HG03196 (cell line): ENCODE data around the gene MGAT5B.
A peak's percentile ranks its signal among the peaks of the same experiment; 100 is the strongest.
"Not testable (repeated sequence)": the region's sequence is repeated elsewhere in the genome, so short reads cannot be mapped to it uniquely, and the experiment has no call there.

Experiments used
- ATAC-seq: cut with Tn5 transposase; IDR thresholded peaks from one replicate; pipeline ENCODE4 v1.9.1; 2021; ENCODE audit not compliant: unreplicated experiment

Gene MGAT5B

GRCh38 chr17:76868176-76868668 is at the start of gene MGAT5B:
MGAT5B (plus strand) TSS chr17:76868404; CDS start chr17:76869030, 626 bp downstream.
- peak; percentile 61 for ATAC-seq

GRCh38 chr17:76820039-76820438 is 48.2 kb upstream of the MGAT5B start:
- no peak for ATAC-seq

DNA sequence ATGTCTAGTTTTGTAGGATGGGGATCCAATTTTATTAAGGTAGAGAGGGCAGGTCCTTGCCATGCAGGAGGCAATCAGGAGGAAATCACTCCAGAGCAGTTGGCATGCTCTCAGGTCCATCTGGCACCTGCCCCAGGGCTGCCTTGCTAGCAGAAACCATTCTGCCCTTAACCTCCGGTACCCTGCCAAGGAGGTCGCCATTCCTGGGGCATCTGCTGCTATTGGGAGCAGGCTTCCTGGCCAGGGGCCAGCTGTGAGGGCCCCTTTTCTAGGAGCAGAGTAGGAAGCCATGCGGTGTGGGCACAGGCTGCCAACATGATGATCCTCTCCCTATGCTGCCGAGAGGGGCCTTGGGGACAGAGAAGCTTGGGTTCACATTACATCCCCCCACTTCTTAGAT is 47.6 kb upstream of the MGAT5B start:
- no peak for ATAC-seq

- ATAC-seq = no peak
Measured at GRCh38 chr17:76822184-76822778, 45.9 kb upstream of the MGAT5B start.

DNA sequence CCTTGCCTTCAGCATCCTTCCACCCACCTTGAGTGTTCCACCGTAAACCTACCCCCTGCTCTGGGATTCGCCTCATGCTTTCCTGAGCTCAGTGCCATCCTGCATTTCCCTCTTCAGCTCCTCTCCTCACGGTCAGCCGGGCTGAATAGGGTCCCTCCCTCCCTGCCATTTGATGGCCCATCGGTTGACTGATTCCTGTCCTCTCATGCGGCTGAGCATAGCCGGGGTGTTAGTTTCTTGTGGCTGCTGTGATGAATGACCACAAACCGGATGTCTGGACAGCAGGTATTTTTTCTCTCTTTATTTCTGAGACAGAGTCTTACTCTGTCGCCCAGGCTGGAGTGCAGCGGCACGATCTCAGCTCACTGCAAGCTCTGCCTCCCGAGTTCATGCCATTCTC is 44.1 kb upstream of the MGAT5B start:
- ATAC-seq = no peak

DNA sequence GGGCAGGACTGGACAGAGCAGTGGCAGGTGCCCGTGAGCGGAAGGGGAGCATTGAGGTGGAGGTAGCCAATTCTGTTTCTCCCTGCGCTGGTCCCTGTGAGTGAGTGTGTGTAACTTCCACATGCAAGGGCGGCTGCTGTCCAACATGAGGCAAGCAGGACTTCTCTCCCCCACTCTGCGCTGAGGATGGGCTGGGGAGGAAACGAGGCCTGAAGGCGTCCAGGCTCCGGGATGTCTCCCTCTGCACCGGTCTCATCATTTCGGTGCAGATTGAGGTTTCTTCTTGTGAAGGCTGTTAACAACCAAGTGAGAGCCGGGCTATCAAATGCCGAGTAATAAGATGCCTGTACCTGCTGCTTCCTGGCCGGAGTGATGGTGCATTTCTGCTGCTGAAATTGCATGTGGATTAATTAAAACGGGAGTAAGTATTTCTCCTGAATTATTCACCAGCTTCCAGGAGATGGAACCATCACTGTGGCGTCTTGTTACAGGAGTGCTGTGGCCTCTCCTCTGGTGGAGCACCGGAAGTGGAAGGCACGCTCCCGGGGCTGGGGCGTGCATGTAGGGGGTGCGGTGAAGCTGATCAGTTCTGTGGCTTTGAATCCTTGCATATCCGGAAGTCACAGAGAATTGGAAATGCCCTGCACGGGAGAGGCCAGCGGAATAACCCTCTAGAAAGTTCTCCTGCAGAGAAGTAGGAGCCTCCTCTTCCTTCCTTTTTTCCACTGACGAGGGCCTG is 41.7 kb upstream of the MGAT5B start:
- no peak for ATAC-seq

GRCh38 chr17:76827736-76828135 is 40.5 kb upstream of the MGAT5B start:
- ATAC-seq = no peak

DNA sequence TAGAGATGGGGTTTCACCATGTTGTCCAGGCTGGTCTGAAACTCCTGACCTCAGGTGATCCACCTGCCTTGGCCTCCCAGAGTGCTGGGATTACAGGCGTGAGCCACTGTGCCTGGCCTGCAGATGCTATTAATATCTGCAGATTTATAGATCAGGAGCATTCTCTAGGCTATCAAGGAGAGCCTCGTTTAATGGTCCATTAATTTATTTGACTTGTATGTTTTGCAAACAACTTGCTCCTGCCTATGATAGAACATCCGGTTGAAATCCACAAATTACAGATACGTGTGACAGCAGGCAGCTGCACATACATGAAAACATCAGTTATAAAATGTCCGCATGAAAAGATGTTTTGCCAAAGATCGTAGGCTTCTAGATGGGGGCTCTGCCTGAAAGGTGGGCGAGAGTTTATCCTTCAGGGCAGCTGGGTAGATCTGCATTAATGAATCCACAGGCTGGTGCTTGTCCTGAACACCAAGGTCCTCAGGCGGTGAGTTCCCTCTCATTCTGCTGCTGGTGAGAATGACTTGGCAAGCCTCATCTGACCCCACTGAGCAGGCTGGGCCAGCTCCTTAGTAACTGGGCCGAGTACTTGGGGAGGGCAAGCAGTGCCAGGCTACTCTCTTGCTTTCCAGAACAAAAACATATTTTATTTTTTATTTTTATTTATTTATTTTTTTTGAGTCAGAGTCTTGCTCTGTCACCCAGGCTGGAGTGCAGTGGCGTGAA is 37.1 kb upstream of the MGAT5B start:
- no peak for ATAC-seq

DNA sequence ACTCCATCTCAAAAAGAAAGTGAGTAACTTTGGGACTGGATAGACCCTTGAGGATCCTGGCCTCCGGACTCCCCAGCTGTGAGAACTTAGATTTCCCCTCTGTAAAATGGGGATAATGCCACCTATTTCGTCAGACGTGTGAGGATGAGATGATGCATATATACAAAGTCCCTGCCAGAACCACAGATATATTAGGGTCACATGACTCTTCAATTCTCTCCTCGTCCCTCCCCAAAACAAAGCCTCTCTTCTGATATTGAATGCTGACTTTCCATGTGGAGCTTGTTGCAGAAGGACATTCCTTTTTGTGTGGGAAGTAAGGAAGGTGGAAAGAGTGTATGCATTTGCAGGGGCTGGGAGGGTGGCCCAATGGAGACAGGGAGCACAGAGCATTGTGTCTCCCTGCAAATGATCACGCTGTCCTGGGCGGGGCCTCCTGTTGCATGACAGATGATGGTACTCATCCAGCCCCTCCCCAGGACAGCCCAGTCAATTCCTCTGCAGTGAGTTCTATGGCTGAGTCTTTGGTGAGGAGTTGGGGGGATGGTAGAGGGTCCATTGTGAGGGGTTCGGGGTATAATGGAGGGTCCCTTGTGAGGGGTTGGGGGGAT is 35.1 kb upstream of the MGAT5B start:
- no peak for ATAC-seq

GRCh38 chr17:76833747-76834146 is 34.5 kb upstream of the MGAT5B start:
- no peak for ATAC-seq

DNA sequence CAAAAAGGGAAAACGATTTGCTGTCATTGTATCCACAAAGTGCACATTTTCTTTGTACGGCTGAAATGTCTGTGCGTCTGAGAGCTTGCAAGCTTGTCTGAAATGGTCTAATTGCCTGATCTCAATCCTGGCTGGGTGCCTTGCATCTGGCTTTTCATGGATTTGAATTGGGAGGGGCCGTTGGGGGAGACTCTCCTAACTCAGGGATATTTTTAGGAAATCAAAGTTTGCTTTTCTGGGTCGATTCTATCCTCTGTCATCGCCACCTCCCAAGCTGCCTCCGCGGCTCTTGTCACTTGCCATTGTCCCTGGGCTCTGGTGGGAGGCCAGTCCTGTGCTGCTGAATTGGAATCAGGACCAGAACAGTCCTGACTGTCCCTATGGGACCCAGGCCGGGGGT is 33.3 kb upstream of the MGAT5B start:
- ATAC-seq = no peak

DNA sequence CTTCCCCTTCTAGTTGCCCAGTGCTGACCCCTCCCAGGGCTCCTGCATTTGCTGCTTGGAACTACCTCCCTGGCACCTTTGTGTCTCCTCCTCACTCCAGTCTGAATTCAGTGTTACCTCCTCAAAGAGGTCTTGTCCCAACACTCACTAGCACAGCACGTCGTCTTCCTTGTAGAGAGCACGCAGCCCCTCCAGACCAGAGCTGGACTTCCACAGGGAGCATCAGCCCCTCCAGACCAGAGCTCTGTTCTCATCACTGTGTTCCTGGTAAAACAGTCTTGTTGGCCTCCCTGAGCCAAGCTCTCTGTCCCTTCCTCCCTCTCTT is 27.8 kb upstream of the MGAT5B start:
- ATAC-seq = no peak

- ATAC-seq = no peak
Measured at GRCh38 chr17:76840884-76841775, 27.1 kb upstream of the MGAT5B start.

DNA sequence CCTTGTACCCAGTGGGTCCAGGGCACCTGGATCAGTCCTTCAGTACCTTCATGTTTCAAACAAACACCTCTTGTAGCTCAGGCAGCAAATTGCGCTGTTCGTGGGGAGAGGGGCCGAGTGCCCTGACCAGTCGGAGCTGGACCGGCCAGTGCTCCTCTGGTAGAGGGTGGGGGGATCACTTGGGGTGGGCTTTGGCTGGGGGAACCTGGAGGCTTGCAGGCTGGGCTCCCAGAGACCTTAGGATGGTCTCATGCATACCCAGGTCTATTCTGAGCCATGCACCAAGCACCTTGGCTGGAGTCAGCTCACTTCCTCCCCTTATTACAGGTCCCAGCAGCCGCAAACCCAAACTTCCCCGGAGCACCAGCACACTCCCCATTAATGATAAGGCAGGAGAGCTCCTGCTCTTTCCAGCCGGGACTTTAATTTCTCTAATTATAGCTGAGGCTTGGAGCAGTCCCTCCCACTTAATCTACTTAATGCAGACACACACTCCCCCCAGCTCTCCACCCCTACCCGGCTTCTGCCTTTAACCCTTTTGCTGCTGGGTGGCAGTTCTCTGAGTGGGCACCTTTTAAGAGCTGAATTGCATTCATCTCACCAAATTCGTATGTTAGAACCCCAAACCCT is 26.3 kb upstream of the MGAT5B start:
- ATAC-seq = no peak

DNA sequence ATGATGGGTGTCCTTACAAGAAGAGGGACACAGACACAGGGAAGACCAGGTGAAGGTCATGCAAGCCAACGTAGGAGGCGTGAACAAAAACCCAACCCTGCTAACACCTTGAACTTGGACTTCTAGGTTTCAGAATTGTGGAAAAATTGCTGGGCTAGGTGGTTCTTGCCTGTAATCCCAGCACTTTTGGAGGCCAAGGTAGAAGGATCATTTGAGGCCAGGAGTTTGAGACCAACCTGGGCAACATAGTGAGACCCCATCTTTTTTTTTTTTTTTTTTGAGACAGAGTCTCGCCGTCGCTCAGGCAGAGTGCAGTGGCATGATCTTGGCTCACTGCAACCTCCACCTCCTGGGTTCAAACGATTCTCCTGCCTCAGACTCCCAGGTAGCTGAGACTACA is 25.1 kb upstream of the MGAT5B start:
- ATAC-seq = not testable (repeated sequence)

DNA sequence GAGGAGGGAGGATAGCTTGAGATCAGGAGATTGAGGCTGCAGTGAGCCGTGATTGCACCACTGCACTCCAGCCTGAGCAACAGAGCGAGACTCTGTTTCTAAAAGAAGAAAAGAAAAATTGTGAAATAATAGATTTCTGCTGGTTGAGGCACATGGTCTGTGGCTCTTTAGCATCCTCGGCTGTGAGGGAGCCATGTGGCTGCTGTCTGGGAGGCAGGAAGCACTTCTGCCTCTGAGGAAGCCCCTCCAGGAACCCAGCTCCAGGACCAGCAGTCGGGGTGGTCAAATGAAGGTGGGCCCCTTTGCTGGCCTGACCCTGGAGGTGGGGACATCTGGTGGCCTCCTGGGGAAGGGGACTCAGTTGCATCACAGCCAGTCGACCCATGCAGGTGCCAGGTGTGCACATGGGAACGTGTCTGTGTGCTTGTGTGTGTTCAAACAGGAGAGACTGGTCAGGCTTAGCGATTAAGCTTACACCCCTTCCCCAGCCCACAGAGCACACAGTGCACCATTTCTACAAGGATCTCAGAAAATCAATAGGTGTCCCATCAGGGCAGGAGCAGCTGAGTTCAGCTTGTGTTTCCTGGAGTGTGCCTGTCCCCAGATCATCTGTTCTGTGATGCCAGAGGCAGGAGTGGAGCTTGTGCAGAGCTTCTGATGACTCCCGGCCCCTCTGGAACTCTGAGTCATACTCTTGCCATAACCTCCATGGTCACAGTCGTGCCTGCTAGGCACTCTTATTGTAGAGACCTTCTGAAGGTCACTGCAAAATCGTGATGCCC is 24.3 kb upstream of the MGAT5B start:
- ATAC-seq = no peak

- no peak for ATAC-seq
Measured at GRCh38 chr17:76844485-76844829, 23.7 kb upstream of the MGAT5B start.

GRCh38 chr17:76844846-76845245 is 23.4 kb upstream of the MGAT5B start:
- no peak for ATAC-seq

DNA sequence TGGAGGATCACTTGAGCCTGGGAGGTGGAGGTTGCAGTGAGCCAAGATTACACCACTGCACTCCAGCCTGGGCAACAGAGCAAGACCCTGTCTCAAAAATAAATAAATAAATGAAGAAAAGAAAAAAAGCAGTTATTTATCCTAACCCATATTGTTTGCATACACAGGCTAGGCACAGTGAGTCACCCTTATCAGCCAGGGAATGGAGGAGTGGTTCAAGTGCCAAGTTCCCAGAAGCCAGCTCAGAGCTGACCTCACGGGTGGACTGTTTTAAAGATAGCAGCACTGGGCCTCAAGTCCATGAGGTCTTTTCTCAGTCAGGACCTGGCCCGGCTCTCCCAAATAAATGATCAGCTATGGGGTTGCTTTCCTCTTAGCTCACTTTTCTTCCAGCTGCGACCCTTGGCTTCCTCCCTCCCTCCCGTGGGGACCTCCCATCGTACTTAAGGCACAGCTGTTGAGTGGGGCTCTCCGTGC is 22.6 kb upstream of the MGAT5B start:
- ATAC-seq = no peak
